ENCODE results near the gene NR2F1-AS1.
"Not testable (repeated sequence)": the region's sequence is repeated elsewhere in the genome, so short reads cannot be mapped to it uniquely, and the experiment has no call there.

NR2F1-AS1 gene

GRCh38 chr5:93570294-93571113 lies 10.5 kb downstream of the NR2F1-AS1 start:
- Histone ChIP-seq H3K27me3 (replicated peaks; ENCODE audit: control insufficient read depth, insufficient read depth, low read length) (peaks cover 1% of the 10 kb centered on the region; the same call in 1 of the 2 replicates), H3K4me3 (replicated peaks; ENCODE audit: low read depth, low read length) (no peak overlapping the region), H3K36me3 (ENCODE audit: control insufficient read depth, insufficient read depth, low read length) (no peaks in the 10 kb centered on the region)
- TF ChIP-seq CTCF (IDR thresholded peaks at IDR 0.05; ENCODE audit: insufficient read depth, low read length, poor library complexity, severe bottlenecking), result no peak
- DNase-seq (ENCODE audit: extremely low read depth, insufficient read length), result no peak

- no peaks in the 10 kb centered on the region for H3K36me3 ChIP-seq (ENCODE audit: control insufficient read depth, insufficient read depth, low read length)
- no peak for TF ChIP-seq CTCF (IDR thresholded peaks at IDR 0.05; ENCODE audit: insufficient read depth, low read length, poor library complexity, severe bottlenecking)
- no peak overlapping the region for H3K4me3 ChIP-seq (replicated peaks; ENCODE audit: low read depth, low read length)
- peaks cover 1% of the 10 kb centered on the region; the same call in 1 of the 2 replicates for H3K27me3 ChIP-seq (replicated peaks; ENCODE audit: control insufficient read depth, insufficient read depth, low read length)
- DNase-seq (ENCODE audit: extremely low read depth, insufficient read length), result no peak
These were observed 11.5 kb downstream of the NR2F1-AS1 start for GRCh38 chr5:93569300-93570160.

GRCh38 chr5:93567424-93567823 lies 13.6 kb downstream of the NR2F1-AS1 start:
- Histone ChIP-seq H3K27me3 (replicated peaks; ENCODE audit: control insufficient read depth, insufficient read depth, low read length) (no peaks in the 10 kb centered on the region; the same call in 1 of the 2 replicates), H3K36me3 (ENCODE audit: control insufficient read depth, insufficient read depth, low read length) (no peaks in the 10 kb centered on the region), H3K4me3 (replicated peaks; ENCODE audit: low read depth, low read length) (no peak overlapping the region)
- TF ChIP-seq CTCF (IDR thresholded peaks at IDR 0.05; ENCODE audit: insufficient read depth, low read length, poor library complexity, severe bottlenecking), result no peak
- no peak for DNase-seq (ENCODE audit: extremely low read depth, insufficient read length)

- no peak for TF ChIP-seq CTCF (IDR thresholded peaks at IDR 0.05; ENCODE audit: insufficient read depth, low read length, poor library complexity, severe bottlenecking)
- Histone ChIP-seq H3K27me3 (replicated peaks; ENCODE audit: control insufficient read depth, insufficient read depth, low read length) (no peaks in the 10 kb centered on the region; the same call in 1 of the 2 replicates), H3K4me3 (replicated peaks; ENCODE audit: low read depth, low read length) (no peak overlapping the region), H3K36me3 (ENCODE audit: control insufficient read depth, insufficient read depth, low read length) (no peaks in the 10 kb centered on the region)
- DNase-seq (ENCODE audit: extremely low read depth, insufficient read length), result no peak
These were observed 14.9 kb downstream of the NR2F1-AS1 start for GRCh38 chr5:93566091-93566490.

- Histone ChIP-seq H3K27me3 (replicated peaks; ENCODE audit: control insufficient read depth, insufficient read depth, low read length) (no peaks in the 10 kb centered on the region), H3K4me3 (replicated peaks; ENCODE audit: low read depth, low read length) (no peak overlapping the region), H3K36me3 (ENCODE audit: control insufficient read depth, insufficient read depth, low read length) (no peaks in the 10 kb centered on the region)
- no peak for DNase-seq (ENCODE audit: extremely low read depth, insufficient read length)
- no peak for TF ChIP-seq CTCF (IDR thresholded peaks at IDR 0.05; ENCODE audit: insufficient read depth, low read length, poor library complexity, severe bottlenecking)
These were observed 23.9 kb downstream of the NR2F1-AS1 start for GRCh38 chr5:93557021-93557604.

GRCh38 chr5:93549594-93549993 lies 31.4 kb downstream of the NR2F1-AS1 start:
- not testable (repeated sequence) for H3K36me3 ChIP-seq (ENCODE audit: control insufficient read depth, insufficient read depth, low read length); DNase-seq (ENCODE audit: extremely low read depth, insufficient read length); H3K27me3 ChIP-seq (replicated peaks; ENCODE audit: control insufficient read depth, insufficient read depth, low read length); H3K4me3 ChIP-seq (replicated peaks; ENCODE audit: low read depth, low read length)

Measured in GM06990 (cell line).